ENCODE results near the gene ZNF385B. TPM values are rescaled to one million over a fixed set of nuclear protein-coding genes. Genes with fewer than 3 reads are reported as not detected.

ZNF385B gene
- total RNA-seq = 1 to 10 TPM in 1 of 4 donors, under 1 TPM in 2, not detected in 1; 0.74 to 4.6 (median 0.82) TPM

- TF ChIP-seq, protein P1, sequence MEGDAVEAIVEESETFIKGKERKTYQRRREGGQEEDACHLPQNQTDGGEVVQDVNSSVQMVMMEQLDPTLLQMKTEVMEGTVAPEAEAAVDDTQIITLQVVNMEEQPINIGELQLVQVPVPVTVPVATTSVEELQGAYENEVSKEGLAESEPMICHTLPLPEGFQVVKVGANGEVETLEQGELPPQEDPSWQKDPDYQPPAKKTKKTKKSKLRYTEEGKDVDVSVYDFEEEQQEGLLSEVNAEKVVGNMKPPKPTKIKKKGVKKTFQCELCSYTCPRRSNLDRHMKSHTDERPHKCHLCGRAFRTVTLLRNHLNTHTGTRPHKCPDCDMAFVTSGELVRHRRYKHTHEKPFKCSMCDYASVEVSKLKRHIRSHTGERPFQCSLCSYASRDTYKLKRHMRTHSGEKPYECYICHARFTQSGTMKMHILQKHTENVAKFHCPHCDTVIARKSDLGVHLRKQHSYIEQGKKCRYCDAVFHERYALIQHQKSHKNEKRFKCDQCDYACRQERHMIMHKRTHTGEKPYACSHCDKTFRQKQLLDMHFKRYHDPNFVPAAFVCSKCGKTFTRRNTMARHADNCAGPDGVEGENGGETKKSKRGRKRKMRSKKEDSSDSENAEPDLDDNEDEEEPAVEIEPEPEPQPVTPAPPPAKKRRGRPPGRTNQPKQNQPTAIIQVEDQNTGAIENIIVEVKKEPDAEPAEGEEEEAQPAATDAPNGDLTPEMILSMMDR (IDR thresholded peaks at IDR 0.05) = no peak
- DNase-seq (ENCODE audit: low spot score) = no peak
Observed at GRCh38 chr2:179861416-179862067, at the start of gene ZNF385B. Gene ZNF385B, minus strand, starts transcription at chr2:179861612.

DNA sequence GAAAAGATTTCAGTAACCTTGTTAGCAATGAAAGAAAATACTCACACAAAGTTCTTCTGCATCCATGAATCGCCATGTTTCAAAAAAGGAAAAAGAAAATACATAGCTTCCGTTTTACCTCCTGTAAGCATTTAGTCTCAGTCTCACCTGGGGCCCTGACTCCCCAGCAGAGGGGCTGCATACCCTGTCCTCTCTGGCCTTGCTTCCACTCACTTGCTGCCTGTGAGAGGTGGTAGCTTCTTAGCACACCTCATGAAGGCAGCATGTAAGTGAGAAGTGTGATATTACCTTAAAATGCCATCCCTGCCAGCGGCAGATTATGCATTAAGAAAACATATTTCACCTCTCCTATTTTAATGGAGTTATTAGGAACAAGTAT is 49.3 kb upstream of the ZNF385B start:
- TF ChIP-seq, protein P1 (IDR thresholded peaks at IDR 0.05) = no peak
- ATAC-seq (ENCODE audit: low FRiP score) = no peak
- no peak for DNase-seq (ENCODE audit: low spot score)

More at GRCh38 chr2:179861416-179862067, at the start of gene ZNF385B:
- ATAC-seq (ENCODE audit: low FRiP score) = peak; percentile 56

- TF ChIP-seq, protein P1 (IDR thresholded peaks at IDR 0.05) = no peak
- ATAC-seq (ENCODE audit: low FRiP score) = no peak
- DNase-seq (ENCODE audit: low spot score) = no peak
Observed at GRCh38 chr2:179909845-179910734, 48.7 kb upstream of the ZNF385B start.

GRCh38 chr2:179900655-179901054 is 39.2 kb upstream of the ZNF385B start:
- no peak for DNase-seq (ENCODE audit: low spot score)

GRCh38 chr2:179899666-179900065 is 38.3 kb upstream of the ZNF385B start:
- ATAC-seq (ENCODE audit: low FRiP score) (no peak), DNase-seq (ENCODE audit: low spot score) (no peak)
- TF ChIP-seq, protein P1 (IDR thresholded peaks at IDR 0.05) = no peak

More at GRCh38 chr2:179900655-179901054, 39.2 kb upstream of the ZNF385B start:
- no peak for ATAC-seq (ENCODE audit: low FRiP score)
- TF ChIP-seq, protein P1 (IDR thresholded peaks at IDR 0.05) = no peak

DNA sequence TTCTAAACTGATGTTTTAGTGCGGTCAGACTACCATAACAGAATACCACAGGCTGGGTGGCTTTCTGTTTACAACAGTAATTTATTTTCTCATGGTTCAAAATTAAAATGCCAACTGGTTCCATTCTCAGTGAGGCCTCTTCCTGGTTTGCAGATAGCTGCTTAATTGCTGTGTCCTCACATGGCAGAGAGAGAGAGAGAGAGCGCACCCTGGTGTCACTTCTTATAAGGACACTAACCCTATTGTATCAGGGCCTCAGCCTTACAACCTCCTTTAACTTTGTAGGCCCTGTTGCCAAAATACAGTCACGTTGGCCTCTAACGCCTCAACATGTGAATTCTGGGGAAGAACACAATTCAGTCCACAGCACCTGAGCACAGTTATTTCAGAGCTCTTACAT is 37.5 kb upstream of the ZNF385B start:
- TF ChIP-seq, protein P1 (IDR thresholded peaks at IDR 0.05) = no peak
- ATAC-seq (ENCODE audit: low FRiP score) = no peak
- DNase-seq (ENCODE audit: low spot score) = no peak

All from omental fat pad (tissue), 4 donors.